Retinal pigment epithelial cell (primary cell): ENCODE measurements around the gene GBX1.

Source experiments
- DNase-seq: peaks from one replicate; pipeline ENCODE4 v3.0.0-alpha.2; 2010; ENCODE audit warnings: low read depth
- H3K4me3 ChIP-seq: 2 replicates; pipeline ENCODE4 v1.5.1; 2011; ENCODE audit warnings: mild to moderate bottlenecking, low read length, control low read depth, moderate library complexity
- TF ChIP-seq, protein P1 (sequence below): conservative IDR thresholded peaks from 2 replicates; pipeline ENCODE4 v1.5.1; 2011; ENCODE audit warnings: low read depth, low read length, control low read depth, inconsistent platforms

Gene GBX1

DNA sequence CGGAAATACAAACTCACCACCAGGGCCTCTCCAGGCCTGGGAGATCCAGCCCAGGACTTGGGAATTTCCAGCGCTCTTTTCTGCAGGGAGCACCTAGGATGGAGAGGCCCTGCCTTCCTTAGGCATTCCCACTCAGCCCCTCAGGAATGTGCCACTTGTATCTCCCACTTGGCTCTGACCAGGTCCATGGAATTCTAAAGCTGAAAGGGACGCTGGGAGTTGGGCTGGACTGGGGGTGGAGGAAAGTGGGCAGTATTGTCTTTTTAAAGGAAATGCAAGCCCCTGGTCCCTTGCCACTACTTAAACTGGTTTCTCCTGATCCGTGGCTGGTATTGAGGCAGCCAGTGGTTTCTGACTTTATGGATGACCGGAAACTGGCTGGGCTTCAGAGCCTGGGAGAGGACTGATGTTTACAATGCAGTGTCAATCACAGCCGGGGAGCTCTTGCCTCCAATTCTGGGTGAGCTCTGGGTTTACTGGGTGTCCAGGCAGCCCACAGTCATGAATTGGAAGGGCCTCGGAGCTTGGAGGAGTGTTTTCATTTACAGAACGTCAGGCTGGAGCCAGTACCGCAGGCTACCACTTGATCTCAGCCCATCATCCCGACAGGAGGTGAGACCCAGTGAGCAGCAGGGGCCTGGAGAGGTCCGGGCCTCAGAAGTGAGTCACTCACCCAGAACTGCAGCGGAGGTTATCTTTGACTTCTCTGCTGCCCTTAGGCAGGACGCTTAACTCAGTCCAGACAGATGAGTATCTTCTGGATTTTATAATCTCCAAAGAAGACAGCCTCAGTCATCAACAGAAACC, 53.9 kb downstream of the GBX1 start:
- TF ChIP-seq, protein P1, sequence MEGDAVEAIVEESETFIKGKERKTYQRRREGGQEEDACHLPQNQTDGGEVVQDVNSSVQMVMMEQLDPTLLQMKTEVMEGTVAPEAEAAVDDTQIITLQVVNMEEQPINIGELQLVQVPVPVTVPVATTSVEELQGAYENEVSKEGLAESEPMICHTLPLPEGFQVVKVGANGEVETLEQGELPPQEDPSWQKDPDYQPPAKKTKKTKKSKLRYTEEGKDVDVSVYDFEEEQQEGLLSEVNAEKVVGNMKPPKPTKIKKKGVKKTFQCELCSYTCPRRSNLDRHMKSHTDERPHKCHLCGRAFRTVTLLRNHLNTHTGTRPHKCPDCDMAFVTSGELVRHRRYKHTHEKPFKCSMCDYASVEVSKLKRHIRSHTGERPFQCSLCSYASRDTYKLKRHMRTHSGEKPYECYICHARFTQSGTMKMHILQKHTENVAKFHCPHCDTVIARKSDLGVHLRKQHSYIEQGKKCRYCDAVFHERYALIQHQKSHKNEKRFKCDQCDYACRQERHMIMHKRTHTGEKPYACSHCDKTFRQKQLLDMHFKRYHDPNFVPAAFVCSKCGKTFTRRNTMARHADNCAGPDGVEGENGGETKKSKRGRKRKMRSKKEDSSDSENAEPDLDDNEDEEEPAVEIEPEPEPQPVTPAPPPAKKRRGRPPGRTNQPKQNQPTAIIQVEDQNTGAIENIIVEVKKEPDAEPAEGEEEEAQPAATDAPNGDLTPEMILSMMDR: no peak
- peak; percentile 86 for DNase-seq
- peak overlapping the region; percentile 38 for H3K4me3 ChIP-seq

DNA sequence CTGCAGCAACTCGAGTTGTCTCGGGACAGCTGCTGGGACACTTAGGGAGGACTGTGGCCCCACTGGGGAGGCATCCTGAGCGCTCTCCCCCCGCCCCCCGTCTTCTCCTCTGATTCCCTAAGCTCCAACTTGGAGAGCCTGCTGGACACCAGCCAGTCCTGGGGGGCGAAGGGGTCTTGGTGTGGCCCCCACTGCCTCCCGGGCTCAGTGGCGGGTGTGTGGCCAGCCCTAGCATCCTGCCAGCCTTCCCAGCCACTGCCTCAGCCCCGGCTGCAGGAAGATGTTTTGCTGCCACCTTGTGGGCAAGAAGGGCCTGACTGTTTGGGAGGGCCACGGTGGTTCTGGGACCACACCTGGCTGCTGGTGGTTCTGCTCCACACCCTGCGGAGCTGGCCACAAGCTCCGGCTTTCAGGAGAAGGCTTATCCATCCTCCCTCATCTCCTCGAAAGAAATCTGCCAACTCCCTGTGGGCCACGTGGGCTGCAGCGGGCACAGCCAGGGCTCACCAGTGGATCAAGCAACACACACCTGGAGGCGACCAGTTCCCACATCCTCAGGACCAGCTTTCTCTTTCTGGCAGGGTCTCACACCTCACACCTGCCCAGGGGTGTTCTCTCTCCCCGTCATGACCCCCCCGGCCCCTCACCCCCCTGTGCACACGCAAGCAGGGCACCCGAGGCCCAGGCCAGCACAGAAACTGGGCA, 56.4 kb downstream of the GBX1 start:
- TF ChIP-seq, protein P1: peak; percentile 86
- DNase-seq: no peak
- H3K4me3 ChIP-seq: no peak overlapping the region

DNA sequence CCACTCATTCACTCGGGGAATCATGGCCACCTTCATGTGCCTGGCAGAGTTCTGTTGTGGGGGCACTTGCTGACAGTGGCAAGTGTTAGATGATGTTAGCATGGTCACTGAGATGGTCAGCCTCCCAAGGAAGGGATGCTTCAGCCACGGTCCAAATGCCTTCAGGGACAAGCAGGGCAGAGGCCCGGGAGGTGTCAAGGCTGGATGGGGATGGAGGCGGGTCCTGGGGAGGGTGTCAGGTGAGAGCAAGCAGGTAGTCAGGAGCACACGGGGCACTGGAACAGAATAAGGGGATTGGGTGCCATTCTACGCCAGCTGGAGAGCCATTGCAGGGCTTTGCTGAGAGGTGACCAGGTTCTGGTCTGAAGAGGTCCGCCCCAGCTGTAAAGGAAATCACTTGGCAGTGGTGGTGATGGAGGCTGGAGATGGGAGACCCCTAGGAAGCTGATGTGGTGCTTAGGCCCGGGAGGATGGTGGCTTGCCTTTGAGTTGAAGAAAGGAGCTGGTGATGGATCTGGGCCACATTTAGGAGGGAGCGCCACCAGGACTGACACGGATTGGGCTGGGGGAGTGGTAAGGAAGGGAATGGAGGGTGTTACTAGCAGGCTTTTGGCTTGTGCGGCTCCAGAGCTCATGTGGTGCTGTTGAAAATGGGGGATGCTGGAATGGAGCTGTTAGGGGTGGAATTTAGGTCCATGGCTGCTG, 57.1 kb downstream of the GBX1 start:
- DNase-seq: no peak
- H3K4me3 ChIP-seq: no peak overlapping the region
- TF ChIP-seq, protein P1: no peak

DNA sequence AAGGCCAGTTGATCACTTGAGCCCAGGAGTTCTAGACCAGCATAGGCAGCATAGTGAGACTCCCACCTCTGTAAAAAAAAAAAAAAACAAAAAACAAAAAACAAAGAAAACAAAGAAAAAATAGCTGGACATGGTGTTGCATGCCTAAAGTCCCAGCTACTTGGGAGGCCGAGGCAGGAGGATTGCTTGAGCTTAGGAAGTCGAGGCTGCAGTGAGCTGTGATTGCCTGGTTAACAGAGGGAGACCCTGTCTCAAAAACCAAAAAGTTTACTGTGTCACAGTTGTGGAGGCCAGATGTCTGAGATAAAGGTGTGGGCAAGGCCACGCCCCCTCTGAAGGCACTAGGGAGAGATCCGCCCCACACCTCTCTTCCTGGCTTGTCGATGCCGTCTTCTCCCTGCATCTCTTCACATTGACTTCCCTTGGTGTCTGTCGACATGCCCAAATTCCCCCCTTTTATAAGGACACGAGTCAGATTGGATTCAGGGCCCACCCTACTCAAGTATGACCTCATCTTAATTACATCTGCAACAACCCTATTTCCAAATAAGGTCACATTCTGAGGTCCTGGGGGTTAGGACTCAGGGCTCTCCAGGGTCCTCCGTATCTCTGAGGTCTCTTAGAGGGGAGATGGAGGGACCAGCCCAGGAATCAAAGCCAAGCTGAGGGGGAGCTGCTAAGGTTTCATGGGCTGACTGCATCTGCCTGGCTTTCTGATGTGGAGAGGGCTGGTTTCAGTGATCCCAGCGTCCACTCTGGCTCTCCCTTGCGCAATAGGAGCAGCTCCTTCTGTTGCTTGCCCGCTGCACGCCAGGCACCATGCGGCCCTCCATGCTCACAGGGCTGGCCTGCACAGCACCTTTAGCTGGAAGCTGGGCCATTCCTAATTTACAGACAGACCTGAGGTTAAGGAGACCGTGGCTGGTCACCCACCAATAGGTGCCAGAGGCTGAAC, 58.1 kb downstream of the GBX1 start:
- H3K4me3 ChIP-seq: no peak overlapping the region
- TF ChIP-seq, protein P1: no peak
- DNase-seq: no peak

DNA sequence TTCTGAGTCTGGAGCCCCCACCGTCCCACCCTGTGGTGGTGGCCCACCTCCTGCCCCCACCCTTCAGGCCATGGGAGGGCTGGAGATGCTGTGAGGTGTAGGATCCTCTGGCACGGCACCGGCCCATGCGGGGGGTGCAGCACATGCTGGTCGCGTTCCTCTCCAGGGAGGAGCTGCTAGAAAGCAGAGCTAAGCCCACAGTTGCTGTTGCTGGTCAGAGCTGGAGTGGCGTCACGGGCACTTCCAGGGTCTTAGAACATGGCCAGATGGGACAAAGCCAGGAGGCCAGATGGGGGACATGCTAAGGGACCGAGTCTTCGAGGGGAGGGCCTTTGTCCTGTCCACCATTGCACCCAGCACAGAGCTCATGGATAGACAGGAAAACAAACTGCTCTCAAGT, 59.6 kb downstream of the GBX1 start:
- H3K4me3 ChIP-seq: no peak overlapping the region
- TF ChIP-seq, protein P1: no peak
- DNase-seq: no peak

DNA sequence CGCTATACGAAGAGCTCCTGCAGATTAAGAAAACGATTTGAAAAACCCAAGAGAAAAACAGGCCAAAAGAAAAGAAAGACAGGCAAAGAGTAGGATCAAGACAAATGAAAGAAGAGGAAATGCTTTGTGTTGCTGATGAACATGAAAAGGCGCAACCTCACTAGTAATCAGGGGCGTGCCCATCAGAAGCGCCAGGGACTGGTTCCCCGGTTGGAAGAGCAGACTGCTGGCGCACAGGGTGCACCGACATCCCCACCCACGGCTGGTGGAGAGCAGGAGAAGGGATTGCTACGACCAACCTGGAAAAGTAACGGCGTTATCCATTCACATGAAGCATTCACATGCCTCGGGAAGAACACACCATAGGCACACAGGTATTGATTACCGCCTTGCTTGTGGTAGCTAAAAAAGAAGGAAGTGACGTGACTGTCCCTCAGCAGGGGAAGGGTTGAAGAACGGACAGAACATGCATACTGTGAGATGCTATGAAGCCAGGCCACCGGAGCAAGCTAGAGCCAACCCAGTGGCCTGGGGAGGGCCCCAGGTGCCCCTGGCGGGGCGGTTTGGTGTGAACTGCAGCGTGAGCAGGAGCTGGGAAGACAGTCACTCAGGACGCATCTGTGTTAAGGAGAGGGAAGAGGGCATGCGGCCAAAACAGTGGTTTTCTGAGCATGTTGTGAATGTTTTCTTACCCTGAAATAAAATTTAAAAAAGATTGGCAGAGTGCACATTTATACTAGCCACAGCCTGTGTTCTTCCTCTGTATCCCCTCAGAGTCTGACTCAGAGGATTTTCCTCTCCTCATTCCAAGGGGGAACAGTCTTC, 62.9 kb downstream of the GBX1 start:
- DNase-seq: no peak
- H3K4me3 ChIP-seq: no peak overlapping the region
- TF ChIP-seq, protein P1: no peak
